ENCODE measurements around the gene USP30. TPM values are rescaled to one million over a fixed set of nuclear protein-coding genes. Genes with fewer than 3 reads are reported as not detected.
A peak's percentile ranks its signal among the peaks of the same experiment; 100 is the strongest.

USP30 gene
- polyA plus RNA-seq, 4 donors = 24.1 to 26.9 (median 25.8) TPM

GRCh38 chr12:109093022-109093918 is 40.9 kb downstream of the USP30 start, which contains the start of gene ALKBH2:
Gene ALKBH2 (minus strand): TSS chr12:109093472. CDS start chr12:109092786, 686 bp downstream.
- peak in 3 of 4 donors; percentile 74 to 84 (median 83) for DNase-seq (ENCODE audit: low read depth in 4 of 4, low spot score in 3 of 4)

- no peak for DNase-seq (ENCODE audit: low read depth in 4 of 4, low spot score in 3 of 4)
Observed at GRCh38 chr12:109097140-109097434, 44.7 kb downstream of the USP30 start.

GRCh38 chr12:109097435-109098182 is 45.2 kb downstream of the USP30 start, which contains the start of gene UNG:
Gene UNG (plus strand): TSS chr12:109097597. CDS start chr12:109097680, 83 bp downstream.
- peak; percentile 86 to 94 (median 92) for DNase-seq (ENCODE audit: low read depth in 4 of 4, low spot score in 3 of 4)

GRCh38 chr12:109098183-109098604 is 45.8 kb downstream of the USP30 start:
- DNase-seq (ENCODE audit: low read depth in 4 of 4, low spot score in 3 of 4) = no peak

GRCh38 chr12:109098651-109099050 is 46.3 kb downstream of the USP30 start:
- no peak for DNase-seq (ENCODE audit: low read depth in 4 of 4, low spot score in 3 of 4)

- DNase-seq (ENCODE audit: low read depth in 4 of 4, low spot score in 3 of 4) = no peak
Observed at GRCh38 chr12:109099431-109100020, 47.1 kb downstream of the USP30 start.

- DNase-seq (ENCODE audit: low read depth in 4 of 4, low spot score in 3 of 4) = no peak
Observed at GRCh38 chr12:109100741-109101140, 48.4 kb downstream of the USP30 start.

- no peak for DNase-seq (ENCODE audit: low read depth in 4 of 4, low spot score in 3 of 4)
Observed at GRCh38 chr12:109102491-109102890, 50.1 kb downstream of the USP30 start.

- no peak for DNase-seq (ENCODE audit: low read depth in 4 of 4, low spot score in 3 of 4)
Observed at GRCh38 chr12:109105176-109105575, 52.8 kb downstream of the USP30 start.

GRCh38 chr12:109109746-109110350 is 57.5 kb downstream of the USP30 start:
- DNase-seq (ENCODE audit: low read depth in 4 of 4, low spot score in 3 of 4) = no peak

- DNase-seq (ENCODE audit: low read depth in 4 of 4, low spot score in 3 of 4) = peak in 2 of 4 donors; percentile 81 to 84
Observed at GRCh38 chr12:109110988-109111495, 58.7 kb downstream of the USP30 start.

GRCh38 chr12:109112720-109113465 is 60.5 kb downstream of the USP30 start:
- DNase-seq (ENCODE audit: low read depth in 4 of 4, low spot score in 3 of 4) = no peak

GRCh38 chr12:109113661-109114321 is 61.4 kb downstream of the USP30 start:
- DNase-seq (ENCODE audit: low read depth in 4 of 4, low spot score in 3 of 4) = no peak

GRCh38 chr12:109114644-109115043 is 62.3 kb downstream of the USP30 start:
- no peak for DNase-seq (ENCODE audit: low read depth in 4 of 4, low spot score in 3 of 4)

- no peak for DNase-seq (ENCODE audit: low read depth in 4 of 4, low spot score in 3 of 4)
Observed at GRCh38 chr12:109115404-109115757, 63.0 kb downstream of the USP30 start.

- DNase-seq (ENCODE audit: low read depth in 4 of 4, low spot score in 3 of 4) = no peak
Observed at GRCh38 chr12:109115758-109116610, 63.6 kb downstream of the USP30 start, which contains the start of gene ACACB. Gene ACACB (plus strand): TSS chr12:109116587. CDS start chr12:109139406, 22,819 bp downstream.

- DNase-seq (ENCODE audit: low read depth in 4 of 4, low spot score in 3 of 4) = no peak
Observed at GRCh38 chr12:109116611-109116949, 64.2 kb downstream of the USP30 start.

GRCh38 chr12:109120095-109120494 is 67.7 kb downstream of the USP30 start:
- DNase-seq (ENCODE audit: low read depth in 4 of 4, low spot score in 3 of 4) = no peak
